ENCODE results near the gene VWDE.

Gene VWDE

GRCh38 chr7:12327922-12328321, 75.7 kb downstream of the VWDE start:
- DNase-seq = no peak

- no peak for DNase-seq
Measured at GRCh38 chr7:12325646-12326045, 78.0 kb downstream of the VWDE start.

- no peak for DNase-seq
Measured at GRCh38 chr7:12323415-12323814, 80.2 kb downstream of the VWDE start.

GRCh38 chr7:12322903-12323300, 80.8 kb downstream of the VWDE start:
- DNase-seq = no peak

GRCh38 chr7:12322284-12322902, 81.3 kb downstream of the VWDE start:
- no peak for DNase-seq

GRCh38 chr7:12320987-12321647, 82.5 kb downstream of the VWDE start:
- no peak for DNase-seq

GRCh38 chr7:12320241-12320986, 83.3 kb downstream of the VWDE start:
- DNase-seq = no peak

GRCh38 chr7:12317675-12318074, 86.0 kb downstream of the VWDE start:
- no peak for DNase-seq

- DNase-seq = no peak
Measured at GRCh38 chr7:12316925-12317324, 86.7 kb downstream of the VWDE start.

GRCh38 chr7:12315049-12315448, 88.6 kb downstream of the VWDE start:
- DNase-seq = peak; percentile 84

- DNase-seq = no peak
Measured at GRCh38 chr7:12314199-12314598, 89.5 kb downstream of the VWDE start.

GRCh38 chr7:12305502-12305901, 98.2 kb downstream of the VWDE start:
- DNase-seq = no peak

- DNase-seq = peak; percentile 26
Measured at GRCh38 chr7:12303495-12303894, 100.2 kb downstream of the VWDE start.

- peak; percentile 40 for DNase-seq
Measured at GRCh38 chr7:12303062-12303461, 100.6 kb downstream of the VWDE start.

- DNase-seq = no peak
Measured at GRCh38 chr7:12300415-12300814, 103.2 kb downstream of the VWDE start.

GRCh38 chr7:12299367-12299766, 104.3 kb downstream of the VWDE start:
- no peak for DNase-seq

GRCh38 chr7:12297283-12298108, 106.2 kb downstream of the VWDE start:
- DNase-seq = no peak

GRCh38 chr7:12296051-12296570, 107.6 kb downstream of the VWDE start:
- DNase-seq = no peak

- no peak for DNase-seq
Measured at GRCh38 chr7:12294701-12295100, 109.0 kb downstream of the VWDE start.

GRCh38 chr7:12291870-12292269, 111.8 kb downstream of the VWDE start:
- no peak for DNase-seq

- no peak for DNase-seq
Measured at GRCh38 chr7:12290761-12291160, 112.9 kb downstream of the VWDE start.

- no peak for DNase-seq
Measured at GRCh38 chr7:12289996-12290395, 113.7 kb downstream of the VWDE start.

GRCh38 chr7:12287901-12288300, 115.8 kb downstream of the VWDE start:
- DNase-seq = no peak

Data from NCI-H1092 treated with DMSO at 0.1 percent for 48 hours (cell line).